ENCODE measurements around the gene SLC44A5.

The SLC44A5 gene

DNA sequence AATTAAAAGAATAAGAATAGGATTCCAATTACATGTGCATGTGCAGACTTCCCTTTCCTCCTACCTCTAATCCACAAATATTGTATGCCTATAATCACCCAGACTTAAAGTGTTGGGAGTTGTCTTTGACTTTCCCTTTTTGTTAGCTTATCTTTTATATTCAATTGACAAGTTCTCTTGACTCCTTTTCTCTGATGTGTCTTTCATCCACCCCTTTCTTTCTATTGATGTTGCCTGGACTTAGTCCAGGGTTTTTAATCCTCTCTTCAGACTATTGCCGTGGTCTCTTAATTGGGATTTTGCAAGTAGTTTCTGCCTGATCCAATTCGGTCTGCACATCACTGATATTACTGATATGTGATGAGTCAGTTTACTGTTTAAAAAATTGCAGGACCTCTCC, 305.9 kb downstream of the SLC44A5 start:
- no peaks in the 10 kb centered on the region for H3K9me3 ChIP-seq (replicated peaks in 1 of 2; ENCODE audit: control insufficient read depth in 2 of 2, insufficient read depth in 1 of 2, low read depth in 1 of 2, low read length in 2 of 2)
- H2AFZ ChIP-seq (ENCODE audit: low read length) = no peak overlapping the region
- no peak overlapping the region for H2AK5ac ChIP-seq (ENCODE audit: low read depth, low read length)
- no peak overlapping the region for H3K14ac ChIP-seq (ENCODE audit: low read length)
- H3K36me3 ChIP-seq (replicated peaks in 1 of 2; ENCODE audit: control insufficient read depth in 2 of 2, insufficient read depth in 2 of 2, low read length in 2 of 2) = no peaks in the 10 kb centered on the region
- no peak overlapping the region for H4K91ac ChIP-seq (ENCODE audit: low read depth, low read length, poor library complexity)
- H2BK5ac ChIP-seq (ENCODE audit: low read length) = no peak overlapping the region
- no peaks in the 10 kb centered on the region for H3K27me3 ChIP-seq (ENCODE audit: control insufficient read depth in 3 of 3, insufficient read depth in 3 of 3, low read depth in 1 of 3, low read length in 3 of 3)
- H3K4me3 ChIP-seq (ENCODE audit: low read length in 2 of 2) = no peak overlapping the region
- H3K9ac ChIP-seq (ENCODE audit: low read depth, low read length, poor library complexity) = no peak overlapping the region
- H2BK12ac ChIP-seq (ENCODE audit: low read length) = no peak overlapping the region
- no peak overlapping the region for H4K8ac ChIP-seq (ENCODE audit: low read depth, low read length)
- no peak overlapping the region for H3K4ac ChIP-seq (ENCODE audit: low read length)
- no CpG with 5 or more reads among the region's 2 CpGs for WGBS, 2 donors (ENCODE audit: extremely low coverage in 2 of 2, insufficient read length in 2 of 2, insufficient replicate concordance in 1 of 2)
- H3K79me1 ChIP-seq (ENCODE audit: low read depth, low read length) = no peaks in the 10 kb centered on the region
- H2BK15ac ChIP-seq (ENCODE audit: low read length) = no peak overlapping the region
- H2BK120ac ChIP-seq (ENCODE audit: low read depth, low read length) = no peak overlapping the region
- H3K4me1 ChIP-seq (ENCODE audit: control insufficient read depth in 2 of 2, insufficient read depth in 1 of 2, low read depth in 1 of 2, low read length in 2 of 2) = peaks cover 3 to 8% of the 10 kb centered on the region in 2 donors
- H3K27ac ChIP-seq (replicated peaks; ENCODE audit: low read length) = no peak overlapping the region
- no peak overlapping the region for H3K18ac ChIP-seq (ENCODE audit: low read length)
- no peak overlapping the region for H3K23ac ChIP-seq (ENCODE audit: low read depth, low read length, poor library complexity)
- DNase-seq (ENCODE audit: low spot score) = no peak
- H3K4me2 ChIP-seq (ENCODE audit: insufficient read depth, low read length, poor library complexity, severe bottlenecking) = no peak overlapping the region

DNA sequence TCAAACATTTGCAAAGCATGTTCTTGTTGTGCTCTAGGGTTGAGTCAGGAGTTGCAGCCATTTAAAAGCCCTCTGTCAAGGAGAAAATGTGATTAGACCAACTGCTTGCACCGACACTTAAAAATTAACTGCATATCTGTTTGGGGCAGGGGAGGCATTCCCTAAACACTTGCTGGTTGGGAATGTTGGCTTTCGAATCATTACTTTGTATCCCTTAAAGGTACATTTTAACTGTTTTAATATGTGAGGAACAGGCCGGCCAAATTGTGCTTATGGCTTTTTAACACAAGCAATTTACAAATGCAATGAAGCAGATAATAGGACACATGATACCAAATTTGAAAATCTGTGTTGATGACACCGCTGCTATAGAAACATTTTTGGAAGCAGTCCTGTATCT, 317.6 kb downstream of the SLC44A5 start:
- Histone ChIP-seq H3K27ac (replicated peaks; ENCODE audit: low read length) (no peak overlapping the region), H2BK5ac (ENCODE audit: low read length) (no peak overlapping the region), H3K4me3 (ENCODE audit: low read length in 2 of 2) (no peak overlapping the region), H3K79me1 (ENCODE audit: low read depth, low read length) (no peaks in the 10 kb centered on the region), H2BK12ac (ENCODE audit: low read length) (no peak overlapping the region), H3K9me3 (replicated peaks in 1 of 2; ENCODE audit: control insufficient read depth in 2 of 2, insufficient read depth in 1 of 2, low read depth in 1 of 2, low read length in 2 of 2) (no peaks in the 10 kb centered on the region), H2BK120ac (ENCODE audit: low read depth, low read length) (no peak overlapping the region), H4K8ac (ENCODE audit: low read depth, low read length) (no peak overlapping the region), H3K14ac (ENCODE audit: low read length) (no peak overlapping the region), H3K4me1 (ENCODE audit: control insufficient read depth in 2 of 2, insufficient read depth in 1 of 2, low read depth in 1 of 2, low read length in 2 of 2) (no peaks in the 10 kb centered on the region), H3K27me3 (ENCODE audit: control insufficient read depth in 3 of 3, insufficient read depth in 3 of 3, low read depth in 1 of 3, low read length in 3 of 3) (no peaks in the 10 kb centered on the region), H3K4ac (ENCODE audit: low read length) (no peak overlapping the region), H2AK5ac (ENCODE audit: low read depth, low read length) (no peak overlapping the region), H4K91ac (ENCODE audit: low read depth, low read length, poor library complexity) (no peak overlapping the region), H3K18ac (ENCODE audit: low read length) (no peak overlapping the region), H2BK15ac (ENCODE audit: low read length) (no peak overlapping the region), H3K9ac (ENCODE audit: low read depth, low read length, poor library complexity) (no peak overlapping the region), H2AFZ (ENCODE audit: low read length) (no peak overlapping the region), H3K36me3 (replicated peaks in 1 of 2; ENCODE audit: control insufficient read depth in 2 of 2, insufficient read depth in 2 of 2, low read length in 2 of 2) (no peaks in the 10 kb centered on the region), H3K4me2 (ENCODE audit: insufficient read depth, low read length, poor library complexity, severe bottlenecking) (no peak overlapping the region), H3K23ac (ENCODE audit: low read depth, low read length, poor library complexity) (no peak overlapping the region)
- no CpG with 5 or more reads among the region's 4 CpGs for WGBS, 2 donors (ENCODE audit: extremely low coverage in 2 of 2, insufficient read length in 2 of 2, insufficient replicate concordance in 1 of 2)
- DNase-seq (ENCODE audit: low spot score) = no peak

DNA sequence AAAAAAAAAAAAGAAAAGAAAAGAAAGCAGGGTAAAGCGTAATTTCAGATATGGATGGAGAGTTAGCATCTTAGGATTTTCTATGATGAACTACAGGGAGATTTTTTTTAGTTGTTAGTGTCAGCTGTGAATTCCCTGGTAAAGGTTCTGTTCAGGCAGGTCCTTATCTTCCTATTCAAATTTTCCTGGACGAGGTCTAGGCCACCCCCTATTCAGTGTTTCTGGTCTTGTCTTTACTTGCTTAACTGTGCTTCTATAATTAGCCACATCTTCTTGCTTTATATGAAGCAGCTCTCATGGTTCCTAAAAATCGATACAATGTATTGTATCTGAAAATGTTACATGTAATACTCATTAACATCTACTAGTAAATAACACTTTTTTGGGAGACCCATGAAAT, 318.9 kb downstream of the SLC44A5 start:
- Histone ChIP-seq H4K8ac (ENCODE audit: low read depth, low read length) (no peak overlapping the region), H3K9me3 (replicated peaks in 1 of 2; ENCODE audit: control insufficient read depth in 2 of 2, insufficient read depth in 1 of 2, low read depth in 1 of 2, low read length in 2 of 2) (no peaks in the 10 kb centered on the region), H3K79me1 (ENCODE audit: low read depth, low read length) (no peaks in the 10 kb centered on the region), H3K4me1 (ENCODE audit: control insufficient read depth in 2 of 2, insufficient read depth in 1 of 2, low read depth in 1 of 2, low read length in 2 of 2) (no peaks in the 10 kb centered on the region), H4K91ac (ENCODE audit: low read depth, low read length, poor library complexity) (no peak overlapping the region), H3K27ac (replicated peaks; ENCODE audit: low read length) (no peak overlapping the region), H3K9ac (ENCODE audit: low read depth, low read length, poor library complexity) (no peak overlapping the region), H3K18ac (ENCODE audit: low read length) (no peak overlapping the region), H2AFZ (ENCODE audit: low read length) (no peak overlapping the region), H2BK12ac (ENCODE audit: low read length) (no peak overlapping the region), H2BK120ac (ENCODE audit: low read depth, low read length) (no peak overlapping the region), H3K27me3 (ENCODE audit: control insufficient read depth in 3 of 3, insufficient read depth in 3 of 3, low read depth in 1 of 3, low read length in 3 of 3) (no peaks in the 10 kb centered on the region), H3K4ac (ENCODE audit: low read length) (no peak overlapping the region), H3K4me3 (ENCODE audit: low read length in 2 of 2) (no peak overlapping the region), H3K23ac (ENCODE audit: low read depth, low read length, poor library complexity) (no peak overlapping the region), H3K14ac (ENCODE audit: low read length) (no peak overlapping the region), H3K36me3 (replicated peaks in 1 of 2; ENCODE audit: control insufficient read depth in 2 of 2, insufficient read depth in 2 of 2, low read length in 2 of 2) (no peaks in the 10 kb centered on the region), H2BK15ac (ENCODE audit: low read length) (no peak overlapping the region), H2BK5ac (ENCODE audit: low read length) (no peak overlapping the region), H3K4me2 (ENCODE audit: insufficient read depth, low read length, poor library complexity, severe bottlenecking) (no peak overlapping the region), H2AK5ac (ENCODE audit: low read depth, low read length) (no peak overlapping the region)
- no CpG with 5 or more reads among the region's 3 CpGs for WGBS, 2 donors (ENCODE audit: extremely low coverage in 2 of 2, insufficient read length in 2 of 2, insufficient replicate concordance in 1 of 2)
- DNase-seq (ENCODE audit: low spot score) = no peak

DNA sequence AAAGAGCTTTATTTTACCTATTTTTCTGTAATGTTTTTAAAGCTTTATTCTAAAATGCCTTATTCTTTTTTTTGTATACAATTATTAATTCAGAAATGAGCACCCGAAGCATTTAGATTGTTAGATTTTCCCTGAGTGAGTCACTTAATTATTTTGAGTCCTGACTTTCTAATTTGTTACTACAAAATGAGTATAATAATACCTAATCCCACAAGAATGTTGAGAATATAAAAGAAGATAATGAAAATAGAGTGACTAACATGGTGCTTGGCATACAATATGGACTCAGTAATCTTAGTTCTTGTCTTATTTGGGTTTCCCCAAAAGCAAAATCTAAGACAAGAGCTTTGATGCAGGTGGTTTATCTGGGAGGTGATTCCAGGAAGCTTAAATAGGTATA, 334.5 kb downstream of the SLC44A5 start:
- no peak overlapping the region for H4K91ac ChIP-seq (ENCODE audit: low read depth, low read length, poor library complexity)
- H3K4ac ChIP-seq (ENCODE audit: low read length) = no peak overlapping the region
- no peak for DNase-seq (ENCODE audit: low spot score)
- no peak overlapping the region for H2BK12ac ChIP-seq (ENCODE audit: low read length)
- H3K23ac ChIP-seq (ENCODE audit: low read depth, low read length, poor library complexity) = no peak overlapping the region
- H2BK120ac ChIP-seq (ENCODE audit: low read depth, low read length) = no peak overlapping the region
- H2AFZ ChIP-seq (ENCODE audit: low read length) = no peak overlapping the region
- H4K8ac ChIP-seq (ENCODE audit: low read depth, low read length) = no peak overlapping the region
- peaks cover 0 to 2% of the 10 kb centered on the region in 2 donors for H3K9me3 ChIP-seq (replicated peaks in 1 of 2; ENCODE audit: control insufficient read depth in 2 of 2, insufficient read depth in 1 of 2, low read depth in 1 of 2, low read length in 2 of 2)
- H3K14ac ChIP-seq (ENCODE audit: low read length) = no peak overlapping the region
- H3K4me1 ChIP-seq (ENCODE audit: control insufficient read depth in 2 of 2, insufficient read depth in 1 of 2, low read depth in 1 of 2, low read length in 2 of 2) = no peaks in the 10 kb centered on the region
- H3K79me1 ChIP-seq (ENCODE audit: low read depth, low read length) = no peaks in the 10 kb centered on the region
- H3K9ac ChIP-seq (ENCODE audit: low read depth, low read length, poor library complexity) = no peak overlapping the region
- no peak overlapping the region for H2BK15ac ChIP-seq (ENCODE audit: low read length)
- no peak overlapping the region for H3K4me2 ChIP-seq (ENCODE audit: insufficient read depth, low read length, poor library complexity, severe bottlenecking)
- no peak overlapping the region for H3K27ac ChIP-seq (replicated peaks; ENCODE audit: low read length)
- H3K27me3 ChIP-seq (ENCODE audit: control insufficient read depth in 3 of 3, insufficient read depth in 3 of 3, low read depth in 1 of 3, low read length in 3 of 3) = no peaks in the 10 kb centered on the region
- WGBS, 2 donors (ENCODE audit: extremely low coverage in 2 of 2, insufficient read length in 2 of 2, insufficient replicate concordance in 1 of 2) = no CpG with 5 or more reads among the region's 1 CpG
- no peak overlapping the region for H2AK5ac ChIP-seq (ENCODE audit: low read depth, low read length)
- no peak overlapping the region for H2BK5ac ChIP-seq (ENCODE audit: low read length)
- H3K18ac ChIP-seq (ENCODE audit: low read length) = no peak overlapping the region
- H3K36me3 ChIP-seq (replicated peaks in 1 of 2; ENCODE audit: control insufficient read depth in 2 of 2, insufficient read depth in 2 of 2, low read length in 2 of 2) = no peaks in the 10 kb centered on the region
- no peak overlapping the region for H3K4me3 ChIP-seq (ENCODE audit: low read length in 2 of 2)
